KMS-11 (cell line): ENCODE data around the gene TBX18.

Experiments used
- H2AFZ ChIP-seq: fragments of 200-600 bp; sonication (generic); 2 replicates; pipeline ENCODE4 v1.6.1; 2016; ENCODE audit warnings: antibody characterized with exemption, mixed run types, low read depth
- H3K27ac ChIP-seq: fragments of 200-600 bp; sonication (generic); 2 replicates; pipeline ENCODE4 v1.6.1; 2016; ENCODE audit warnings: mild to moderate bottlenecking, mixed run types
- H3K27me3 ChIP-seq: fragments of 200-600 bp; sonication (generic); 2 replicates; pipeline ENCODE4 v1.6.1; 2017; ENCODE audit warnings: mild to moderate bottlenecking, low read depth, mixed run types, moderate library complexity; ENCODE audit not compliant: insufficient read depth
- H3K36me3 ChIP-seq: fragments of 200-600 bp; sonication (generic); 2 replicates; pipeline ENCODE4 v1.6.1; 2017; ENCODE audit warnings: mild to moderate bottlenecking, mixed run types; ENCODE audit not compliant: insufficient read depth
- H3K4me1 ChIP-seq: fragments of 200-600 bp; sonication (generic); 2 replicates; pipeline ENCODE4 v1.6.1; 2016; ENCODE audit warnings: mild to moderate bottlenecking, low read depth, mixed run types; ENCODE audit not compliant: poor library complexity, severe bottlenecking
- H3K4me2 ChIP-seq: fragments of 200-600 bp; sonication (generic); 2 replicates; pipeline ENCODE4 v1.7.0; 2016; ENCODE audit warnings: mild to moderate bottlenecking, mixed run types
- H3K4me3 ChIP-seq: fragments of 200-600 bp; sonication (generic); IDR thresholded peaks from 2 replicates; pipeline ENCODE4 v1.6.1; 2017; ENCODE audit warnings: low read depth, low read length, mixed read lengths; ENCODE audit not compliant: insufficient read depth
- H3K79me2 ChIP-seq: fragments of 200-600 bp; sonication (generic); 2 replicates; pipeline ENCODE4 v1.6.1; 2016; ENCODE audit warnings: low read depth, mixed run types; ENCODE audit not compliant: insufficient read depth
- H3K9ac ChIP-seq: fragments of 200-600 bp; sonication (generic); 2 replicates; pipeline ENCODE4 v1.6.1; 2016; ENCODE audit warnings: mild to moderate bottlenecking, mixed run types
- H4K20me1 ChIP-seq: fragments of 200-600 bp; sonication (generic); 2 replicates; pipeline ENCODE4 v1.6.1; 2016; ENCODE audit warnings: mild to moderate bottlenecking, mixed run types; ENCODE audit not compliant: insufficient read depth
- CTCF ChIP-seq: fragments of 200-600 bp; sonication (generic); conservative IDR thresholded peaks from 2 replicates; pipeline ENCODE4 v1.6.1; 2017; ENCODE audit warnings: low read depth, mild to moderate bottlenecking, antibody characterized with exemption, low read length, moderate library complexity, mixed read lengths

The TBX18 gene

GRCh38 chr6:84764332-84765049 is at the start of gene TBX18:
TBX18 (minus strand) TSS chr6:84764598; CDS start chr6:84764181, 417 bp downstream.
- Histone ChIP-seq H3K79me2 (peaks cover 26% of the 10 kb centered on the region; the same call in 1 of the 2 replicates), H4K20me1 (no peaks in the 10 kb centered on the region), H2AFZ (peak within 1 kb of the TSS; percentile 83), H3K4me1 (peaks cover 26% of the 10 kb centered on the region), H3K4me2 (peak within 1 kb of the TSS; percentile 66), H3K9ac (peak within 1 kb of the TSS; percentile 80), H3K36me3 (no peaks in the 10 kb centered on the region), H3K27me3 (no peaks in the 10 kb centered on the region), H3K4me3 (no peak within 1 kb of the TSS), H3K27ac (peak within 1 kb of the TSS; percentile 74)
- TF ChIP-seq CTCF: no peak

- no peaks in the 10 kb centered on the region for H4K20me1 ChIP-seq
- H3K79me2 ChIP-seq: no peaks in the 10 kb centered on the region
- H3K9ac ChIP-seq: no peak overlapping the region
- no peak overlapping the region for H3K4me2 ChIP-seq
- H3K36me3 ChIP-seq: no peaks in the 10 kb centered on the region
- H2AFZ ChIP-seq: no peak overlapping the region
- no peak for TF ChIP-seq CTCF
- no peak overlapping the region for H3K27ac ChIP-seq
- H3K27me3 ChIP-seq: no peaks in the 10 kb centered on the region
- no peak overlapping the region for H3K4me3 ChIP-seq
- H3K4me1 ChIP-seq: no peaks in the 10 kb centered on the region
These were observed 47.0 kb upstream of the TBX18 start for GRCh38 chr6:84811351-84811750.

GRCh38 chr6:84809455-84809854 is 45.1 kb upstream of the TBX18 start:
- Histone ChIP-seq H3K27me3 (no peaks in the 10 kb centered on the region), H3K4me3 (no peak overlapping the region), H3K9ac (no peak overlapping the region), H4K20me1 (no peaks in the 10 kb centered on the region), H3K36me3 (no peaks in the 10 kb centered on the region), H3K4me1 (no peaks in the 10 kb centered on the region), H3K4me2 (no peak overlapping the region), H3K27ac (no peak overlapping the region), H2AFZ (no peak overlapping the region), H3K79me2 (no peaks in the 10 kb centered on the region)
- no peak for TF ChIP-seq CTCF

- H3K79me2 ChIP-seq: no peaks in the 10 kb centered on the region
- no peak overlapping the region for H3K4me3 ChIP-seq
- no peak overlapping the region for H3K9ac ChIP-seq
- no peak overlapping the region for H3K27ac ChIP-seq
- no peak overlapping the region for H3K4me2 ChIP-seq
- H3K27me3 ChIP-seq: no peaks in the 10 kb centered on the region
- no peak for TF ChIP-seq CTCF
- no peaks in the 10 kb centered on the region for H3K4me1 ChIP-seq
- no peaks in the 10 kb centered on the region for H4K20me1 ChIP-seq
- no peak overlapping the region for H2AFZ ChIP-seq
- H3K36me3 ChIP-seq: no peaks in the 10 kb centered on the region
These were observed 44.2 kb upstream of the TBX18 start for GRCh38 chr6:84808491-84809061.
